Parathyroid adenoma (tissue), 2 donors: Measurements from ENCODE around the gene EPHA6.

Experiments
- H2AFZ ChIP-seq: fragments of 300-600 bp; sonication (generic); one replicate; pipeline ENCODE4 v1.7.0; 2017; ENCODE audit warnings: antibody characterized with exemption, mild to moderate bottlenecking
- H3K27ac ChIP-seq: fragments of 300-600 bp; sonication (generic); one replicate; pipeline ENCODE4 v1.7.0; 2017
- H3K27me3 ChIP-seq: fragments of 300-600 bp; sonication (generic); one replicate; pipeline ENCODE4 v1.7.0; 2017; ENCODE audit warnings: low read length; ENCODE audit not compliant: control insufficient read depth, insufficient read depth
- H3K36me3 ChIP-seq: fragments of 300-600 bp; sonication (generic); one replicate; pipeline ENCODE4 v1.7.0; 2017; ENCODE audit warnings: low read length; ENCODE audit not compliant: control insufficient read depth, insufficient read depth
- H3K4me1 ChIP-seq: fragments of 300-600 bp; sonication (generic); one replicate; pipeline ENCODE4 v1.7.0; 2017; ENCODE audit warnings: control low read depth
- H3K4me2 ChIP-seq: fragments of 300-600 bp; sonication (generic); one replicate; pipeline ENCODE4 v1.7.0; 2017; ENCODE audit warnings: low read length
- H3K4me3 ChIP-seq: fragments of 300-600 bp; sonication (generic); one replicate; pipeline ENCODE4 v1.7.0; 2017; ENCODE audit warnings: low read depth, low read length
- H3K79me2 ChIP-seq: fragments of 300-600 bp; sonication (generic); one replicate; pipeline ENCODE4 v1.7.0; 2017; ENCODE audit warnings: control low read depth
- H3K9ac ChIP-seq: fragments of 300-600 bp; sonication (generic); one replicate; pipeline ENCODE4 v1.7.0; 2017; ENCODE audit warnings: mild to moderate bottlenecking
- H3K9me3 ChIP-seq: fragments of 300-600 bp; sonication (generic); one replicate; pipeline ENCODE4 v1.7.0; 2017; ENCODE audit warnings: low read length; ENCODE audit not compliant: control insufficient read depth
- TF ChIP-seq, protein P1 (sequence below): fragments of 300-600 bp; sonication (generic); IDR thresholded peaks from one replicate; pipeline ENCODE4 v1.7.0; 2017; ENCODE audit warnings: antibody characterized with exemption, mild to moderate bottlenecking
- donor health status: primary hyperparathyroidism.

EPHA6 gene

DNA sequence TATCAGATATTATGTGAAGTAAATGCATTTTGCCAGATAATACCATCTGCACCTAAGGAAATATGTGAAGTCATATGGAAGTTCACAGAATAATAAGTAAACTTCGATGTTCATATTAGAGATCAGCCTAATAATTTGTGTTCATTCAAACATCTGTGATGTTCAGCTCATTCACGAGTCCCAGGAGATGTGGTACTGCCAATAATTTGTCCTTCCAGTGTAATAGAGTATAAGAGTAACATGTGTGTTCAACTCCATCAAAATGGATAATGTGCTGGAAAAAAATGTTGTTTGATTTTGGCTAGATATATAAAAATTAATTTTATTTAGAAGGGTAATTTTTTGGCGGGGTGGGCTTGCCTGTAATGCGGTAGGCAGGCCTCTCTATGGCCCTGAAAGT, 874.7 kb downstream of the EPHA6 start:
- H3K36me3 ChIP-seq = no peaks in the 10 kb centered on the region
- no peak overlapping the region for H2AFZ ChIP-seq
- TF ChIP-seq, protein P1, sequence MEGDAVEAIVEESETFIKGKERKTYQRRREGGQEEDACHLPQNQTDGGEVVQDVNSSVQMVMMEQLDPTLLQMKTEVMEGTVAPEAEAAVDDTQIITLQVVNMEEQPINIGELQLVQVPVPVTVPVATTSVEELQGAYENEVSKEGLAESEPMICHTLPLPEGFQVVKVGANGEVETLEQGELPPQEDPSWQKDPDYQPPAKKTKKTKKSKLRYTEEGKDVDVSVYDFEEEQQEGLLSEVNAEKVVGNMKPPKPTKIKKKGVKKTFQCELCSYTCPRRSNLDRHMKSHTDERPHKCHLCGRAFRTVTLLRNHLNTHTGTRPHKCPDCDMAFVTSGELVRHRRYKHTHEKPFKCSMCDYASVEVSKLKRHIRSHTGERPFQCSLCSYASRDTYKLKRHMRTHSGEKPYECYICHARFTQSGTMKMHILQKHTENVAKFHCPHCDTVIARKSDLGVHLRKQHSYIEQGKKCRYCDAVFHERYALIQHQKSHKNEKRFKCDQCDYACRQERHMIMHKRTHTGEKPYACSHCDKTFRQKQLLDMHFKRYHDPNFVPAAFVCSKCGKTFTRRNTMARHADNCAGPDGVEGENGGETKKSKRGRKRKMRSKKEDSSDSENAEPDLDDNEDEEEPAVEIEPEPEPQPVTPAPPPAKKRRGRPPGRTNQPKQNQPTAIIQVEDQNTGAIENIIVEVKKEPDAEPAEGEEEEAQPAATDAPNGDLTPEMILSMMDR = no peak
- no peaks in the 10 kb centered on the region for H3K27me3 ChIP-seq
- H3K79me2 ChIP-seq = no peaks in the 10 kb centered on the region
- H3K4me2 ChIP-seq = no peak overlapping the region
- no peak overlapping the region for H3K27ac ChIP-seq
- no peak overlapping the region for H3K4me3 ChIP-seq
- no peaks in the 10 kb centered on the region for H3K9me3 ChIP-seq
- H3K4me1 ChIP-seq = no peaks in the 10 kb centered on the region
- no peak overlapping the region for H3K9ac ChIP-seq

DNA sequence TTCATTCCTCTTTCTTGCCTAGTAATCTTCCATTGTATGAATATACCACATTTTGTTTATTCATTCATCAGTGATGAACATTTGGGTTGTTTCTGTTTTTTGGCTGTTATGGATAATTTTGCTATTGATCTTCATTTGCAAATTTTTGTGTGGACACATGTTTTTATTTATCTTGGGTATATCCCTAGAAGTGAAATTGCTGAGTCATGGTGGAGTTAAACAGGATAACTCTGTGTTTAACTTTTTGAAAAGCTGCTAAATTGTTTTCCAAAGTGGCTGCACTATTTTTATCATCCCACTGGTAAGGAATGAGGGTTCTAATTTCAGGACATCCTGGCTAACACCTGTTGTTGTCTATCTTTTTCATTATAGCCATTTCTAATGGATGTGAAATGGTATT, 875.6 kb downstream of the EPHA6 start:
- Histone ChIP-seq H3K9ac (no peak overlapping the region), H3K36me3 (no peaks in the 10 kb centered on the region), H3K79me2 (no peaks in the 10 kb centered on the region), H3K27me3 (no peaks in the 10 kb centered on the region), H3K4me1 (no peaks in the 10 kb centered on the region), H3K27ac (no peak overlapping the region), H3K9me3 (no peaks in the 10 kb centered on the region), H3K4me3 (no peak overlapping the region), H3K4me2 (no peak overlapping the region), H2AFZ (no peak overlapping the region)
- TF ChIP-seq, protein P1 = no peak

DNA sequence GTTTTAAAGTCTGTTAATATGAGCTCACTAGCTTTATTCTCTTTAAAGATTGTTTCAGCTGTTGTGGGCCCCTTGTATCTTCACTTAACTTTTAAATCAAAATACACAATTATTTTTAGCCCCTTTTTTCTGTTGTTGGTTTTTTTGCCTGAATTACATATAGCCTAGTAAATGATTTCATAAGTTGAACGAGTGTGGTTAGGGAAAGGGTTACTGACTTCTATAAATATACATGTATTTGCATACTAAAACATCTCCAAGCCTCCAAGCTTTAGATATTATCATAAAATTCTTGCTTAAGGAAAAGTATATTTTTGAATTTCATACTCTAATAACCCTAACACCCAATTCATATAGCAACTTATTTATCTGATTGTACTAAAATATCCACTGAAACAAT, 877.0 kb downstream of the EPHA6 start:
- Histone ChIP-seq H3K36me3 (no peaks in the 10 kb centered on the region), H3K4me3 (no peak overlapping the region), H3K79me2 (no peaks in the 10 kb centered on the region), H3K4me1 (no peaks in the 10 kb centered on the region), H3K9me3 (no peaks in the 10 kb centered on the region), H3K27me3 (no peaks in the 10 kb centered on the region), H3K27ac (no peak overlapping the region), H2AFZ (no peak overlapping the region), H3K9ac (no peak overlapping the region), H3K4me2 (no peak overlapping the region)
- TF ChIP-seq, protein P1 = no peak

DNA sequence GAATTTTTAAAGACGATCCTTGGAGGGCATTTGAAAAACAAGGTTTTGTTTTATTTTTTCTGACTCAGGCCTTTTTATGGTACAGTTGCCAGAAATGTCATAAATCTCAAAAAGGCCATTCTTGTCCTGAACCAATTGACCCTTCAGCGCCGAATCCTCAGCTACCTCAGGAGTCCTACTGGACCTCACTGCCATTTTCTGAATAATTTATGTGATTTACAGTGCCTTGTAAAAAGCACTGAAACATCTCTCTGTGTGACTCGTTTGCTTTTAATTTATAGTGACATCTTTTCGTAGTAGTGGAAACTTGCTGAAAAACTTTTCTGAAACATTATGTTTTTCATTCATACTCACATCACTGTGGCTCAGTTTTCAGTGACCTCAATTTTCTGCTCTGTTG, 878.0 kb downstream of the EPHA6 start:
- no peak overlapping the region for H3K4me3 ChIP-seq
- H3K9ac ChIP-seq = no peak overlapping the region
- H3K79me2 ChIP-seq = no peaks in the 10 kb centered on the region
- TF ChIP-seq, protein P1 = no peak
- no peaks in the 10 kb centered on the region for H3K9me3 ChIP-seq
- no peak overlapping the region for H3K27ac ChIP-seq
- peak overlapping the region; percentile 3 for H2AFZ ChIP-seq
- H3K4me1 ChIP-seq = no peaks in the 10 kb centered on the region
- no peaks in the 10 kb centered on the region for H3K36me3 ChIP-seq
- H3K27me3 ChIP-seq = no peaks in the 10 kb centered on the region
- H3K4me2 ChIP-seq = no peak overlapping the region

DNA sequence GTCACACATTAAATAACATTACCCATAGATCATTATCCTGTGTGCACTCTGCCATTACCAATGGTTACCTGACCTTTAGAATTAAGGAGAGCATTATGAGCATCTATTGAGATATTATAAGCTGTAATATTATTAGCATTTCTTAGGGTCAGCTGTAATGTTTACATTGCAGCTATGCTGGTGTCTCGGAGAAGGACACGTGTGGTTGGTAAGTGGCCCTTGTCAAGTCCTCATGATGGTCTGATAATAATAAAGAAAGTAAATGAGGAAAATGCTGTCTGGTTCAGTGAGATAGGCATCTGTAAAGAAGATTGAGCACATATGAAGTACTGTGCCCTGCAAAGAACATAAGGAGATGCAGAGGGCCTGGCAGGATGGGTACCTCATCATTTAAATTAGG, 878.4 kb downstream of the EPHA6 start:
- H3K36me3 ChIP-seq = no peaks in the 10 kb centered on the region
- no peak overlapping the region for H3K4me2 ChIP-seq
- no peak overlapping the region for H3K9ac ChIP-seq
- H3K9me3 ChIP-seq = no peaks in the 10 kb centered on the region
- H3K27ac ChIP-seq = no peak overlapping the region
- TF ChIP-seq, protein P1 = no peak
- H3K79me2 ChIP-seq = no peaks in the 10 kb centered on the region
- no peak overlapping the region for H3K4me3 ChIP-seq
- H3K27me3 ChIP-seq = no peaks in the 10 kb centered on the region
- no peaks in the 10 kb centered on the region for H3K4me1 ChIP-seq
- peak overlapping the region; percentile 3 for H2AFZ ChIP-seq
